GM21447 (cell line): ENCODE results near the gene SPEG.

Experiments used
- ATAC-seq: cut with Tn5 transposase; IDR thresholded peaks from one replicate; pipeline ENCODE4 v1.9.1; 2021; ENCODE audit not compliant: unreplicated experiment

SPEG gene

GRCh38 chr2:219524817-219525216, 90.2 kb downstream of the SPEG start:
- ATAC-seq: no peak

GRCh38 chr2:219525533-219526232, 91.0 kb downstream of the SPEG start:
- no peak for ATAC-seq

DNA sequence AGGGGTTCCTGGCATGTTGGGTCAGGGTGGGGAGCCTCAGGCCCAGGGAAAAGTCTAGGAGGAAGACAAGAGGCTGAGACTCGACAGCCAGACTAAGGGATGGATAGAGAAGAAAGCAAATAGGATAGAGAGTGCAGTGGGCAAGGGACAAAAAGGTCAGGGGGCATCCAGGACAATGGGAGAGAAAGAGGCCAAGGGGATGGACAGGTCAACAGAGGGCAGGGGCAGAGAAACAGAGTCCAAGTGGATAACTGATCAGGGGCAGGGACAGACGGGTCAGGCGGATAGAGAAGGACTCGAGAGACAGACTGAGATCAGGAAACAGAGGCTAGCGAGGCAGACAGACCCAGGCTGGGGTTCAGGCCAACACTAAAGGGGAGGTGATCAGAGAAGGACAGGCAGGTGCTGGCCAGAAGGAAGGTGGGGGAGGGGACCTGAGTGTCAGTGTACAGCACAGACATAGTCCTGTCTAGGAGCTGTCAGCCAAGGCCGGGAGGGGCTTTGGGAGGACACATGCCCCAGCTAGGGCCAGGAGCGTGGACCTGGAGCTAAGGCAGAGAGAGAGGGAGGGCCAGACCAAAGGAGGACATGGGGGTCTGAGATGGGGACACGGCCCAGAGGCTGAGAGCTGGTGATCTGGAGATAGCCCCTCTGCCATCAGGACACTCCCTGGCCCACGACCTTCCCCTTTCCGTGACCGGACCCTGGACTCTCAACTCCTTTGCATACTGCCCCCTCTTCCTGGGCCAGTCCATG, 91.9 kb downstream of the SPEG start:
- no peak for ATAC-seq

DNA sequence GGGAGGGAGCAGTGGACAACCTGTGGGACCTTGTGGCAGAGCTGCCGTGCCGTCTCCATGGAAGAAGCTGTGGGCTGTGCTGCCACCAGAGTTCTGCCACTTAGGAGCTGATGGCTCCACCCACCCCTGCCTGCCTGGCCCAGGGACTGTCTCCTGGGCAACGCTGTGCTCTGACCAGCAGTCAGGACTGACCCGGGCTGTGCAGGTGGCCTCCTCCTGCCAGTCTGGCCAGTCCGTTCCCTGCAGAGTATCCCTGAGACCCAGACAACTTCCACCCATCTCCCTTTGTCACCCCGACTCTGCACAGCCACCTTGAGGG, 92.4 kb downstream of the SPEG start:
- no peak for ATAC-seq

DNA sequence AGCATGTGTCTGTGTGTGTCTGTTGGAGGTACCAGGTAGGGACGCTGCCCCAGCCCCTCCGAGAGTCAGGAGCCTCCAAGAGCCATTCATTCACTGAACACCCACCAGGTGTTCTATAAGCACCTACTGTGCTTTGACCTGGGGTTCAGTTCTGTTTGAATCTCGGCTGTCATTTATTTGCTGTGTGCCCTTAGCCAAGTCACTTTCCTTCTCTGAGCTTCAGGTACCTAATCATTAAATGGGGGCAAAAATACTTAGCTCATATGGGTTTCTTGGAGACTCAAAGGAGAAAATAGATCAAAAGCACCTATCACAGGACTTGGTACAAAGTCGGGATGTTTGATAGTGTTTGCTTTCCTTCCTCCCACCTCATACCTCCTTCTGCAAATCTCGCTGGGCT, 92.8 kb downstream of the SPEG start:
- no peak for ATAC-seq

GRCh38 chr2:219530048-219530963, 95.7 kb downstream of the SPEG start:
- ATAC-seq: peak; percentile 92

DNA sequence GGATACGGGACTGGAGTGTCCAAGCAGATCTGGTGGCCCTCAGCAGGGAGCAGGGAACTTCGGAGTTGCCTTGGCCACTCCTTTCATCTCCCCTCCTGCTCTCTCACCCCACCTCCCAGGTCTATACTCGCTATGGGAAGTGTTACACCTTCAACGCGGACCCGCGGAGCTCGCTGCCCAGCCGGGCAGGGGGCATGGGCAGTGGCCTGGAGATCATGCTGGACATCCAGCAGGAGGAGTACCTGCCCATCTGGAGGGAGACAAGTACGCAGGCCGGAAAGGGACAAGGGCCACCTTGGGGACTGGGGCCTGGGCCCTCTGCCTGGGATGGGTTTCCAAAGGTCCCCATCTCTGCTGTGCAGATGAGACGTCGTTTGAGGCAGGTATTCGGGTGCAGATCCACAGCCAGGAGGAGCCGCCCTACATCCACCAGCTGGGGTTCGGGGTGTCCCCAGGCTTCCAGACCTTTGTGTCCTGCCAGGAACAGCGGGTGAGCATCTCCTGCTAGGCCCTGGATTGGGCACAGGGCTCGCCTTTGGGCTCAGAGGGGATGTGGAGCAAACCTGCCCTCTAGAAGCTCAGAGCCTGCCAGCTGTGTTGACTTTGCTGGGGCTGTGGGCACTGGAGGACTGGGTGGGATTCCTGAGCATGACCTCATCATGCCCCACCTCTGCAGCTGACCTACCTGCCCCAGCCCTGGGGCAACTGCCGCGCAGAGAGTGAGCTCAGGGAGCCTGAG, 97.2 kb downstream of the SPEG start:
- ATAC-seq: no peak

- ATAC-seq: no peak
These were observed 97.7 kb downstream of the SPEG start for GRCh38 chr2:219532378-219532649.

GRCh38 chr2:219533930-219534661, 99.5 kb downstream of the SPEG start:
- no peak for ATAC-seq

DNA sequence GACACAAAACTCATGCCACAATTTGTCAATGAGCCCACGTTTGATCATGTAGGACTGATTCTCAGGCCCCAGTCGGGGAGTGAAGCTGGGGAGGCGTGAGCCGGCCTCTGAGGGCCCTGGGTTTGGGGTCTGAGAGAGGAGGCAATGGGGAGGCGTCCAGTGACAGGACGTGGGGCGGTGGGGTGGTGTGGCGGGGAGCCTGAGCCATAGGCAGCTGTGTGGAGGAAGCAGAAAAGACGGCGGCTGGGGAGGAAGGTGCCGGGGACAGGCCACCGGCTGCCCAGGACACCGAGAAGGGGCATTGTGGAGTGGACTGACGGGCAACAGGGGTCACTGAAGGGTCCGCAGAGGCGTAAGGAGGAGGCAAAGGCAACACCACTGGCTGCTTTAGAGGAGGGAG, 101.8 kb downstream of the SPEG start:
- ATAC-seq: no peak

DNA sequence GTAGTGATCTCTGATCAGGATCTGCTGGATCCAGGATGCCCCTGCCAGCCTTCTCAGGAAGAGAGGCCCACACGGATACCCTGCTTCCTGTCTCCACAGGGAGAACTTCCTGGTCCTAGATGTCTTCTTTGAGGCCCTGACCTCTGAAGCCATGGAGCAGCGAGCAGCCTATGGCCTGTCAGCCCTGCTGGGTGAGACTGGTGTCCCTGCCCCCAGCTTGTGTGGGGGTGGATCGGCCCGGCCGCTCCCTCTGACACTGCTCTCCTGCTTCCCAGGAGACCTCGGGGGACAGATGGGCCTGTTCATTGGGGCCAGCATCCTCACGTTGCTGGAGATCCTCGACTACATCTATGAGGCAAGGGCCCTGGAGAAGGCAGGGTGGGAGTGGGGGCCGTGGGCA, 102.3 kb downstream of the SPEG start:
- no peak for ATAC-seq

- no peak for ATAC-seq
These were observed 103.2 kb downstream of the SPEG start for GRCh38 chr2:219537657-219538488.

- ATAC-seq: no peak
These were observed 103.9 kb downstream of the SPEG start for GRCh38 chr2:219538504-219538951.

- no peak for ATAC-seq
These were observed 104.5 kb downstream of the SPEG start for GRCh38 chr2:219538956-219539788.

DNA sequence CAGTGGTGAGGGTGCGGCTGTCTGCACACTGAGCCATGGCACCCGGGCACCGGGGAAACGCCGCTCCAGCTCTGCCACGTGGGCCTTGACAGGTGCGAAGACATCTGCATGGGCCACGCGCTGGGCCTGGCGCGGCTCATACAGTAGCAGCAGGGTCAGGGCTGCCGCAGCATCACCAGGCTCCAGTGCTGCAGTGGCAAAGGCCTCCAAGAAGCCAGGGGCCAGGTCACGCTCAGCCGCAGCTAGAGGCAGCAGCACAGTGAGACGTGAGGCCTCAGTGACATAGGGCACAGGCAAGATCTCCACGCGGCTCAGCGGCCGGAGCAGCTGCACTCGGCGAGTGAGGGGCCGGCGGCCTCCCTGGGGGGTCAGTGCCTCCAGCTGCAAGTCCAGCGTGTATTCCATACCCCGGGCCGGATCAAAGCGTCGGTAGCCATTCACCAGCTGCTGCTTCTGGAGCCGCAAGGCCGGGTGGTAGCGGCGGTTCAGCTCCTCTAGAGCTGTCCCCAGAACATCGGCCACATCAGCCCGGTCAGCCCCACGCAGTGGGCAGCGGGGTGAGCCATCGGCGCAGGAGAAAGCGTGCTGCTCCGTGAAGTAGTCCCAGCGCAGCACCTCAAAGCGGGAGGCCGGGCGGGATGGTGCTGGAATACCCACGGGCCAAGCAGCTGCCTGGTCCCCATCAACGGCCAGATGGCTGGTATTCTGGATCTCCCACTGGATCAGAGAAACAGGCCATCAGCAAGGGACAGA, 105.5 kb downstream of the SPEG start:
- ATAC-seq: no peak

GRCh38 chr2:219540784-219541504, 106.3 kb downstream of the SPEG start:
- ATAC-seq: no peak

GRCh38 chr2:219541611-219542180, 107.1 kb downstream of the SPEG start:
- peak; percentile 48 for ATAC-seq
